IgD-negative memory B cell (primary cell): ENCODE results near the gene CEACAM19. TPM values are rescaled to one million over a fixed set of nuclear protein-coding genes. Genes with fewer than 3 reads are reported as not detected.
"Not testable (repeated sequence)": the region's sequence is repeated elsewhere in the genome, so short reads cannot be mapped to it uniquely, and the experiment has no call there.

ENCODE experiments used
- H3K27ac Mint-ChIP-seq, 3 donors: one replicate each; pipeline ENCODE4 v1.8.0; 2020 to 2022; ENCODE audit warnings: mild to moderate bottlenecking in 3 of 3, mixed read lengths in 3 of 3, moderate library complexity in 1 of 3
- H3K27me3 Mint-ChIP-seq: one replicate; pipeline ENCODE4 v1.8.0; 2021; ENCODE audit warnings: mixed read lengths
- H3K36me3 Mint-ChIP-seq: one replicate; pipeline ENCODE4 v1.8.0; 2020; ENCODE audit warnings: mild to moderate bottlenecking, mixed read lengths
- H3K4me1 Mint-ChIP-seq, 3 donors: one replicate each; pipeline ENCODE4 v1.8.0; 2020 to 2022; ENCODE audit warnings: mixed read lengths in 3 of 3, mild to moderate bottlenecking in 1 of 3
- H3K4me3 Mint-ChIP-seq, 4 donors: one replicate each; pipeline ENCODE4 v1.8.0; 2020 to 2022; ENCODE audit warnings: mild to moderate bottlenecking in 4 of 4, mixed read lengths in 4 of 4, moderate library complexity in 3 of 4
- H3K9me3 Mint-ChIP-seq, 3 donors: one replicate each; pipeline ENCODE4 v1.8.0; 2020 to 2021; ENCODE audit warnings: mixed read lengths in 3 of 3, mild to moderate bottlenecking in 1 of 3
- polyA plus RNA-seq: library from polyadenylated mRNA; unstranded; fragments of 300-500 nt; fragmentation: Illumina TruSeq; gene quantifications from one replicate; pipeline ENCODE4 v1.2.3, GENCODE V29; 2021

The CEACAM19 gene
- polyA plus RNA-seq, 1 donor from 2014 or later: not detected

DNA sequence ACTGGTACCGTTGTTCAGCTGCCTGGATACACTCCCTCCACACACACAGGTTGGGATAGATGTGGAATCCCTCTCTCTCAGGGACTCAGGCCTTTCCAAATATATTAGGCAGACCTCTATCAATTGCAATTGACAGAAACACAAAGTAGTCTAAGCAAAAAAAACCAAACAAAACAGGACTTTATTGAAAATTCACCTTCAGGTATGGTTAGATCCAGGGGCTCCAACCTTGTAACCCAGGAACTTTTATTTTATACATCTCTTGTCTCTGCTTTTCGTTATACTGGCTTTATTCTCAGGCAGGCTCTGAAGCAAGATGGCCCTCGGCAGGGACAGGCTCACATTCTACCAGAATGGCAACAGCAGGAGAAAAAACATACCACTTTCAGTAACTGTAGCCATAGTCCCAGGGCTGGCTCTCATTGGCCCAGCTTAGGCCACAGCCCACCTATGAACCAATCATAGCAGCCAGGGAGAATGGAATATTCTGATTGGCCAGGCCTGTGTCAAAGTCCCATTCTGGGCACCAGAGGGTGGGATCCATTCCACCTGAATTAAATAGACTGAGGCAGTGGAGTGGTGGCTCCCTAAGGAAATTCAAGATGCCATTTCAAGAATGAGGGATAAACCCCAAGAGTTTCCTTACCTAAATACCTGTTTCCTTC lies 13.1 kb upstream of the CEACAM19 start:
- H3K4me3 Mint-ChIP-seq: no peak overlapping the region
- peak overlapping the region in 1 of 3 donors; percentile 40 for H3K27ac Mint-ChIP-seq
- peaks cover 7 to 12% (median 9%) of the 10 kb centered on the region in 3 donors for H3K4me1 Mint-ChIP-seq
- no peaks in the 10 kb centered on the region for H3K9me3 Mint-ChIP-seq
- H3K27me3 Mint-ChIP-seq: peaks cover 3% of the 10 kb centered on the region
- no peaks in the 10 kb centered on the region for H3K36me3 Mint-ChIP-seq

DNA sequence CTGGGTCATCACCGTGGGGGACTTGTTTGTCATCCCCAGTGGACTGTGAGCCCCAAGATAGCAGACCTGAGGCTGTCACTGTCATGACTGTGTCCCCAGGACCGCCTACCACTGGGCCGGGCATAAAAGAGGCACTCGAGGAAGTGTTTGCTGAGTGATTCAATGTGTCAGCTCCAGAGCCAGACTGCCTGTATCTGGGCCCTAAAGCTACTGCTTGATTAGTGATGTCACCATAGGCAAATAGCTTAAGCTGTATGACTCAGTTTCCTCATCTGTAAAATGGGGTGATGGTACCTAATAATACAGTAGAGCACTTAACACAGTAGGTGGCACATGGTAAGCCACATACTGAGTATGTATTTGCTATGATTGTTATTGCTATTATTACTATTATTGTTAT lies 11.2 kb upstream of the CEACAM19 start:
- H3K27me3 Mint-ChIP-seq: peaks cover 5% of the 10 kb centered on the region
- no peak overlapping the region for H3K27ac Mint-ChIP-seq
- H3K4me1 Mint-ChIP-seq: peaks cover 0 to 5% (median 3%) of the 10 kb centered on the region in 3 donors
- H3K9me3 Mint-ChIP-seq: peaks cover 0 to 2% (median 0%) of the 10 kb centered on the region in 3 donors
- no peaks in the 10 kb centered on the region for H3K36me3 Mint-ChIP-seq
- no peak overlapping the region for H3K4me3 Mint-ChIP-seq

DNA sequence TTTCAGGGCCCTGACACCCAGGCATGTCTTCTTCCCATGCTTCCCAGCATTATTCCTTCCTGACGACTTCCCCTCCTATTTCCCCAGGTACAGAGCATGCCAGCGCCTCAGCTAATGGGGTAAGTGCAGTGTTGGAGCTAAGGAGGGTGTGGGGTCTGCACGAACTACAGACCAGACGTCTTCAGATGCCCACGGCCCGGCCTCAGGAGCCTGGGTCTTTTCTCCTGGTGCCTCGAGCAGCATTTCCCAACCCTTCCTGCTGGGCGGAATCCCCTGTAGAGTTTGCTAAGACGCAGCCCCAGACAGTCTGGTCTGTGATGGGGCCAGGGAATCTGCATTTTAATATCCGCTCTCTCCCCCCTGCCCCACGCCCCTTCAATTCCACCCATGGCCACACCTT lies 10.1 kb upstream of the CEACAM19 start:
- Mint-ChIP-seq H3K9me3 (peaks cover 0 to 2% (median 0%) of the 10 kb centered on the region in 3 donors), H3K4me1 (peaks cover 0 to 5% (median 3%) of the 10 kb centered on the region in 3 donors), H3K27me3 (peaks cover 9% of the 10 kb centered on the region), H3K4me3 (no peak overlapping the region), H3K27ac (no peak overlapping the region), H3K36me3 (no peaks in the 10 kb centered on the region)

DNA sequence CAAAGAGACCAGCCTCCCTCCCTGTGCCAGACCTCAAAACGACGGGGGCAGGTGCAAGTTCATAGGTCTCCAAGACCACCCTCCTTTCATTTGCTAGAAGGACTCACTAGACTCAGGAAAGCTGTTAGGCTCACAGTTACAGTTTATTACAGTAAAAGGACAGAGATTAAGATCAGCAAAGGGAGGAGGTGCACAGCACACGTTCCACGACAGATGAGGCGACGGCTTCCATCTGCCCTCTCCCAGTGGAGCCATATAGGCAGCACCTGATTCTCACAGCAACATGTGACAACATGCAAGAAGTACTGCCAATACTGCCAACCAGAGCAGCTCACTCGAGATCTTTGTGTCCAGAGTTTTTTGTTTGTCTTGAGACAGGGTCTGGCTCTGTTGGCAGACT lies 9.4 kb upstream of the CEACAM19 start:
- H3K4me1 Mint-ChIP-seq: peaks cover 0 to 5% (median 3%) of the 10 kb centered on the region in 3 donors
- H3K27me3 Mint-ChIP-seq: peaks cover 9% of the 10 kb centered on the region
- no peaks in the 10 kb centered on the region for H3K36me3 Mint-ChIP-seq
- H3K4me3 Mint-ChIP-seq: no peak overlapping the region
- no peak overlapping the region for H3K27ac Mint-ChIP-seq
- peaks cover 0 to 2% (median 0%) of the 10 kb centered on the region in 3 donors for H3K9me3 Mint-ChIP-seq

DNA sequence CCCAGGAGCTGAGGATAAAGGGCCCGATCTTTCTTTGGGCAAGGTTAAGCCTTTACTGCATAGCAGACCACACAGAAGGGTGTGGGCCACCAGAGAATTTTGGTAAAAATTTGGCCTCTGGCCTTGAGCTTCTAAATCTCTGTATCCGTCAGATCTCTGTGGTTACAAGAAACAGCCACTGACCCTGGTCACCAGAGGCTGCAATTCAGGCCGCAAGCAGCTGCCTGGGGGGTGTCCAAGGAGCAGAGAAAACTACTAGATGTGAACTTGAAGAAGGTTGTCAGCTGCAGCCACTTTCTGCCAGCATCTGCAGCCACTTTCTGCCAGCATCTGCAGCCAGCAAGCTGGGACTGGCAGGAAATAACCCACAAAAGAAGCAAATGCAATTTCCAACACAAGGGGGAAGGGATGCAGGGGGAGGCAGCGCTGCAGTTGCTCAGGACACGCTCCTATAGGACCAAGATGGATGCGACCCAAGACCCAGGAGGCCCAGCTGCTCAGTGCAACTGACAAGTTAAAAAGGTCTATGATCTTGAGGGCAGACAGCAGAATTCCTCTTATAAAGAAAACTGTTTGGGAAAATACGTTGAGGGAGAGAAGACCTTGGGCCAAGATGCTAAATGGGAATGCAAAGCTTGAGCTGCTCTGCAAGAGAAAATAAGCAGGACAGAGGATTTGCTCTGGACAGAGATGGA lies 8.4 kb upstream of the CEACAM19 start:
- H3K27me3 Mint-ChIP-seq: peaks cover 9% of the 10 kb centered on the region
- peaks cover 0 to 2% (median 0%) of the 10 kb centered on the region in 3 donors for H3K9me3 Mint-ChIP-seq
- H3K36me3 Mint-ChIP-seq: no peaks in the 10 kb centered on the region
- H3K4me3 Mint-ChIP-seq: peak overlapping the region in 1 of 4 donors; percentile 67
- no peak overlapping the region for H3K27ac Mint-ChIP-seq
- peaks cover 0 to 1% (median 0%) of the 10 kb centered on the region in 3 donors for H3K4me1 Mint-ChIP-seq

DNA sequence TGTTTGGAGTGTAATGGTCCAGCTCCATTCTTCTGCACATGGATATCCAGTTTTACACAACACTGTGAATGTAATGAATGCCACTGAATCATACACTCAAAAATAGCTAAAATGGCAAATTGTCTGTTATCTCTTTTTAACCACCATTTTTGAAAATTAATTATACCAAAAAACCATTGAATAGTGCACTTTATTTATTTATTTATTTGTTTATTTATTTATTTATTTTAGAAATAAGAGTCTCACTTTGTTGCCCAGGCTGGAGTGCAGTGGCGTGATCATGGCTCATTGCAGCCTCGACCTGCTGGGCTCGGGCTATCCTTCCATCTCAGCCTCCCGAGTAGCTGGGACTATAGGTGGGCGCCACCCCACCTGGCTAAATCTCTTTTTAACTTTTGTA lies 7.3 kb upstream of the CEACAM19 start:
- peaks cover 0 to 2% (median 0%) of the 10 kb centered on the region in 3 donors for H3K9me3 Mint-ChIP-seq
- H3K27ac Mint-ChIP-seq: no peak overlapping the region
- H3K4me1 Mint-ChIP-seq: no peaks in the 10 kb centered on the region
- H3K4me3 Mint-ChIP-seq: no peak overlapping the region
- H3K27me3 Mint-ChIP-seq: peaks cover 11% of the 10 kb centered on the region
- no peaks in the 10 kb centered on the region for H3K36me3 Mint-ChIP-seq

DNA sequence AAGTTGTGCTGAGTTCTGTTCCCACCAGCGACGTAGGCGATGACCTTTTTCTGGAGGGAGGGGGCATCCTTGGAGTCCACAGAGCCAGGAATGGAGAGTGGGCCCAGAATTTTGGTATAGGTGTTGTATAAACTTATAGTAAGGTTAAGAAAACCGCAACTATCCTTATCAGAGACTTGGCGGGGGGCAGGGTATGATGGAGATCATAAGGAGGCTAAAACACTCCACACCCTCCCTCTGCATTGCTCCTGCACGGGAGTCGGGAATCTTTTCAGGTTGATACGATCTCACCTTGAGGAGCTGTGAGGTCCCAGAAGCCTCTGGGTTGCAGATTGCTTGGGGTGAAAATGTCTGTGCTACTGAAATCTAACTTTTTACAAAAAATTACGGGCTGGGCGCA lies 6.3 kb upstream of the CEACAM19 start:
- H3K36me3 Mint-ChIP-seq: no peaks in the 10 kb centered on the region
- peak overlapping the region in 1 of 4 donors; percentile 13 for H3K4me3 Mint-ChIP-seq
- peaks cover 0 to 5% (median 0%) of the 10 kb centered on the region in 3 donors for H3K9me3 Mint-ChIP-seq
- peaks cover 14% of the 10 kb centered on the region for H3K27me3 Mint-ChIP-seq
- no peak overlapping the region for H3K27ac Mint-ChIP-seq
- no peaks in the 10 kb centered on the region for H3K4me1 Mint-ChIP-seq

DNA sequence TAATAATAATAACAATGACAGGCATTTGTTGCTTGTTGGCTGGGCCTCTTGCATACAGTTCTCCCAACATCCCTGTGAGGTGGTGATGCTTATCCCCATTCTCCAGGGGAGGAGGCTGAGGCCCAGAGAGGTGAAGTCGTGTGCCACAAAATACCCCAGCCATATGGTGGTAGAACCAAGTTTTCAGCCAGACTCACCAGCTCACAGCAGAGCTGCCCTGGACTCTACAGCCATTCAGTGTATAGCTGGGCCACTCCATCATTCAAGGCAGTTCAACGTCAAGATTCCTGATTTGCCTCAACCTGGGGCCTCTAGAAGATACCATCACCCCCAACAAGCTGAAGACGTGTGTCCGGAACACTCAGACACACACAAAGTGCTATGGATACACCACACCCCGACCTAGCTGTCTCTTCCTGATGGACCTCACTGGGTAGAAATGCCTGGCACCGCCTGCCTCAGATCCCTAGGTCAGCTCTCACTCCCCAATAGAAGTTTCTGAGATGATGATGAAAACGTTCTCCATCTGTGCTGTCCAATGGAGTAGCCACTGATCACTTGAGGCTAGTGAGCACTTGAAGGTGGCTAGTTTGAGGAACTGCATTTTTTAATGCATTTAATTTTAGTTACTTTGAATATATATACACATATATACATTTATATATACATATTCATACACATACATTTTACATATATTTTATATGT lies 4.3 kb upstream of the CEACAM19 start:
- no peaks in the 10 kb centered on the region for H3K36me3 Mint-ChIP-seq
- no peak overlapping the region for H3K4me3 Mint-ChIP-seq
- peaks cover 0 to 5% (median 0%) of the 10 kb centered on the region in 3 donors for H3K9me3 Mint-ChIP-seq
- H3K4me1 Mint-ChIP-seq: no peaks in the 10 kb centered on the region
- H3K27me3 Mint-ChIP-seq: peaks cover 12% of the 10 kb centered on the region
- H3K27ac Mint-ChIP-seq: no peak overlapping the region

DNA sequence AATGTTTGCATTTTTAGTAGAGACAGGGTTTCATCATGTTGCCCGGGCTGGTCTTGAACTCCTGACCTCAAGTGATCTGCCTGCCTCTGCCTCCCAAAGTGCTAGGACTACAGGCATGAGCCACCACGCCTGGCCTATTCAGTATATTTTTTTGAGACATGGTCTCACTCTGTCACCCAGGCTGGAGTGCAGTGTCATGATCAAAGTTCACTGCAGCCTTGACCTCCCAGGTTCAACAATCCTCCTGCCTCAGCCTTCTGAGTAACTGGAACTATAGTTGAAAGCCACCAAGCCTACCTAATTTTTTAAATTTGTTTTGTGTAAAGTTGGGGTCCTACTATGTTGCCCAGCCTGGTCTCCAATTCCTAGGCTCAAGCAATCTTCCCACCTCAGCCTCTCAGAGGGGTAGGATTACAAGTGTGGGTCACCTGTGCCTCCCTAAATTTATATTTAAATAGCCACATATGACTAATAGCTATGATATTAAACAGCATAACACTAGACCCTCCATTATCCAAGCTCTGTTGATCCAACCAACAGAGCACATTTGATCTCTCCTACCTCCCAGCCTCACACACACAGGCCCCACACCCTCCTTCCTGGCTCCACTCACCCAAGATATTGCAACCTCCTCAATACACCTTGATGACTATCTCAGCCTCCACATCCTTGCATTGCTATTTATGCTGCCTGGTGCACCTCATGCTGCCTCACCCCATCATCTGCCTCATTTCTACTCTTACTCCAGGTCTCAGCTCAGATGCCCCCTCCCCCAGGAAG lies 2.1 kb upstream of the CEACAM19 start:
- Mint-ChIP-seq H3K27ac (no peak overlapping the region), H3K4me3 (no peak overlapping the region), H3K36me3 (no peaks in the 10 kb centered on the region), H3K27me3 (peaks cover 10% of the 10 kb centered on the region), H3K4me1 (no peaks in the 10 kb centered on the region), H3K9me3 (peaks cover 0 to 5% (median 3%) of the 10 kb centered on the region in 3 donors)

DNA sequence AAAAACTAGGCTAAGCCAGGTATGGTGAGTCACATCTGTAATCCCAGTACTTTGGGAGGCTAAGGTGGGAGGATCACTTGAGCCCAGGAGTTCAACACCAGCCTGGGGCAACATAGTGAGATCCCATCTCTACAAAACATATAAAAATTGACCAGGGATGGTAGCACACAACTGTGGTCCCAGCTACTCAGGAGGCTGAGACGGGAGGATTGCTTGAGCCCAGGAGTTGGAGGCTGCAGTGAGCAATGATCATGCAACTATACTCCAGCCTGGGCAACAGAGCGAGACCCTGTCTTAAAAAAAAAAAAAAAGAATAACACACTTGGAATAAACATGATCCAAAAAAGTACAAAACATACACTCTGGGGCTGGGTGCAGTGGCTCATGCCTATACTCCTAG lies 1.3 kb upstream of the CEACAM19 start:
- not testable (repeated sequence) for H3K36me3 Mint-ChIP-seq, H3K27ac Mint-ChIP-seq, H3K4me1 Mint-ChIP-seq, H3K27me3 Mint-ChIP-seq, H3K4me3 Mint-ChIP-seq, H3K9me3 Mint-ChIP-seq

DNA sequence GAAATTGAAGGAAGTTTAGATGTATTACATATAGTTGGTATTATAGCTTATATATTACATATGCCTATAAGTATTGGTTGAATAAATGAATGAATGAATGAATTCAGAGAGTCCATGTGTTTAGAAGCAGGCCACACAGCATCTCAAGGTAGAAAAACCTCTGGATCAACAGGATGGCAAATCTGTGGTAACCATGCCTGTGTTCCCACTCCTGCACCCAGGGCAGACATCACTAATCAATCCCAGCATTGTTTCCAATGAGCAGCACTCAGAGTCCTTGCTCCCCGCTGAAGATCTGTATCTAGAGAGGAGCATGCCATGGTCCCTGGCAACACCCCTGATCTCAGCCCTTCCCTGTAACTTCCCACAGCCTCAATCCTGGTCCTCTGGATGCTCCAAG lies 944 bp downstream of the CEACAM19 start:
- no peaks in the 10 kb centered on the region for H3K36me3 Mint-ChIP-seq
- no peak overlapping the region for H3K4me3 Mint-ChIP-seq
- H3K9me3 Mint-ChIP-seq: peaks cover 0 to 3% (median 3%) of the 10 kb centered on the region in 3 donors
- no peaks in the 10 kb centered on the region for H3K4me1 Mint-ChIP-seq
- peaks cover 7% of the 10 kb centered on the region for H3K27me3 Mint-ChIP-seq
- H3K27ac Mint-ChIP-seq: peak overlapping the region in 1 of 3 donors; percentile 47

DNA sequence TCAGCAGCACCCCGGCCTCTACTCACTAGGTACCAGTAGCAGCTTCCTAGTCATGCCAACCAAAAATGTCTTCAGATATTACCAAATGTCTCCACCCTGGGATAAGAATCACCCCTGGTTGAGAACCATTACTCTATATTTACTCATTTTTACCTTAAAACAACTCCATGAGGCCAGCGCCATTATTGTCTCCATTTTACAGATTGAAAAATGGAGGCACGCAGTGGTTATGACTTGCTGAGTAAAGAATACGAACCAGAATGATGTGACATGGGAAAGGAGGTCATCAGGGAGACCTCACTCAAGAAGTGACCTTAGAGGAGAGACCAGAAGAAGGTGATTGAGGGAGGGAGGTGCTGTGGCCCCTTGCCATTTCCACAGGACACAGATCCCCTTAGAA lies 2.2 kb downstream of the CEACAM19 start:
- Mint-ChIP-seq H3K36me3 (no peaks in the 10 kb centered on the region), H3K27me3 (peaks cover 7% of the 10 kb centered on the region)

DNA sequence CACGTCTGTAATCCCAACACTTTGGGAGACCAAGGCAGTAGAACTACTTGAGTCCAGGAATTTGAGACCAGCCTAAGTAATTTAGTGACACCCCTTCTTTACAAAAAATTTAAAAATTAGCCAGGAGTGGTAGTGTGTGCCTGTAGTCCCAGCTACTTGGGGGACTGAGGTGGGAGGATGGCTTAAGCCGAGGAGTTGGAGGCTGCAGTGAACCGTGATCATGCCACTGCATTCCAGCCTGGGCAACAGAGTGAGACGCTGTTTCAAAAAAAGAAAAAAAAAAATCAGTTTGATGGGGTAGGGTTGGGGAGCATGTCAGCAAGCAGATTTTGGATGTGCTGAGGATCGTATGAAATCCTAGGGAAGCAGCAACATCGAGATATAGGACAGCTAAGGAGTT lies 4.2 kb downstream of the CEACAM19 start:
- H3K27ac Mint-ChIP-seq: no peak overlapping the region
- H3K9me3 Mint-ChIP-seq: peaks cover 0 to 3% (median 0%) of the 10 kb centered on the region in 3 donors
- no peak overlapping the region for H3K4me3 Mint-ChIP-seq
- no peaks in the 10 kb centered on the region for H3K4me1 Mint-ChIP-seq
- H3K36me3 Mint-ChIP-seq: no peaks in the 10 kb centered on the region
- peaks cover 4% of the 10 kb centered on the region for H3K27me3 Mint-ChIP-seq

More for the DNA sequence above, 2.2 kb downstream of the CEACAM19 start:
- no peak overlapping the region for H3K4me3 Mint-ChIP-seq
- H3K27ac Mint-ChIP-seq: no peak overlapping the region
- no peaks in the 10 kb centered on the region for H3K4me1 Mint-ChIP-seq
- peaks cover 0 to 3% (median 3%) of the 10 kb centered on the region in 3 donors for H3K9me3 Mint-ChIP-seq

DNA sequence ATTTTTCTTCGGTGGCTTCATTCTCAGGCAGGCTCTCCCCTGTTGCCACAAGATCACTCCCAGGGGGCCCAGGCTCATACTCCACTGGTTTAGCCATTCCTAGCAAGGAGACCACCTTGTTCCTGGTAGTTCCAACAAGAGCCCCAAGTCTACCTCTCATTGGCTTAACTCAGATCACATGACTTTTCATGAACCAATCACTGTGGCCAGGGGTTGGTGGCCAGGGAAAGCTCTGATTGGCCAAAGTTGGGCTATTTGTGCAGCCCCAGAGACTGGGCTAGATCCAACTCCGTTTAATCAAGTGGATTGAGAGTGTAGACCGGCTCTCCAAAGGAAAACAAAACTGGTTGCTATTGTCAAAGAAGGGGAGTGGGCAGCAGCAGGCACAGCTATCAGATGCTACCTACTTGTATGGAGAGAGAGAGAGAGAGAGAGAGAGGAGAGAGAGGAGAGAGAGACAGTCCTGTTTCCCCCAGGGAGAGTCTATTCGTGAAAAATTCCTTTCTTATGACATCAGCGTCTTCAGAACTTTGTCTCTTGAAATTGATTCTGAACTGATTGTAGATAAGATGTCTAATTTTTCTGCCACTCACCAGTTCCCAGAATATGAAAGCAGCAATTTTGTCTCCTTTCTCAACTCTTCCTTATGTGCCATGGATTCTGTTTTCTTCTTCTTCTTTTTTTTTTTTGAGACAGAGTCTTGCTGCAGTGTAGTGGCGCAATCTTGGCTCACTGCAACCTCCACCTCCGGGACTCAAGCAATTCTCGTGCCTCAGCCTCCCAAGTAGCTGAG lies 5.9 kb downstream of the CEACAM19 start:
- Mint-ChIP-seq H3K4me3 (no peak overlapping the region), H3K9me3 (peaks cover 0 to 1% (median 0%) of the 10 kb centered on the region in 3 donors), H3K4me1 (no peaks in the 10 kb centered on the region), H3K27me3 (peaks cover 5% of the 10 kb centered on the region), H3K36me3 (no peaks in the 10 kb centered on the region), H3K27ac (no peak overlapping the region)
